CD4-positive, alpha-beta memory T cell (primary cell): ENCODE results near the gene POMP. TPM values are rescaled to one million over a fixed set of nuclear protein-coding genes. Genes with fewer than 3 reads are reported as not detected.
"Not testable (repeated sequence)": the region's sequence is repeated elsewhere in the genome, so short reads cannot be mapped to it uniquely, and the experiment has no call there.

Experiments used
- CTCF ChIA-PET: fragments of 350-600 bp; sonication (Branson Sonifier 250); formaldehyde crosslinking; loops from one replicate; lab custom pipeline; 2021; ENCODE audit warnings: inconsistent platforms; ENCODE audit not compliant: partially characterized antibody; lab: Charles Lee
- POLR2A ChIA-PET: fragments of 350-600 bp; sonication (Branson Sonifier 250); formaldehyde crosslinking; loops from one replicate; lab custom pipeline; 2021; ENCODE audit not compliant: partially characterized antibody; lab: Charles Lee
- DNase-seq, 5 donors: peaks; one replicate each; pipeline versions ENCODE4 v3.0.0 to v3.0.0-alpha.2; 2020 to 2022; ENCODE audit warnings: mixed read lengths in 1 of 5
- H3K27ac ChIP-seq: one replicate; pipeline ENCODE4 v1.7.0; 2013; ENCODE audit warnings: low read depth, low read length
- H3K27me3 ChIP-seq: 2 replicates; pipeline ENCODE4 v1.7.0; 2013; ENCODE audit warnings: mild to moderate bottlenecking, low read length, moderate library complexity; ENCODE audit not compliant: insufficient read depth
- H3K36me3 ChIP-seq: 2 replicates; pipeline ENCODE4 v1.7.0; 2013; ENCODE audit warnings: mild to moderate bottlenecking, low read length, moderate library complexity; ENCODE audit not compliant: insufficient read depth
- H3K4me1 ChIP-seq: 2 replicates; pipeline ENCODE4 v1.7.0; 2013; ENCODE audit warnings: mild to moderate bottlenecking, low read length, moderate library complexity; ENCODE audit not compliant: insufficient read depth
- H3K4me3 ChIP-seq, 2 donors: one replicate each; pipeline ENCODE4 v1.7.0; 2013; ENCODE audit warnings: low read length in 2 of 2, mild to moderate bottlenecking in 1 of 2
- H3K9me3 ChIP-seq, 2 donors: one replicate each; pipeline ENCODE4 v1.7.0; 2013; ENCODE audit warnings: low read length in 2 of 2, control low read depth in 1 of 2; ENCODE audit not compliant: control insufficient read depth in 1 of 2
- H3K27ac Mint-ChIP-seq, 7 donors: one replicate each; pipeline ENCODE4 v1.8.0; 2020 to 2021; ENCODE audit warnings: mixed read lengths in 7 of 7, mild to moderate bottlenecking in 6 of 7, inconsistent platforms in 3 of 7, moderate library complexity in 3 of 7
- H3K27me3 Mint-ChIP-seq, 2 donors: one replicate each; pipeline ENCODE4 v1.8.0; 2020 to 2021; ENCODE audit warnings: mixed read lengths in 2 of 2
- H3K36me3 Mint-ChIP-seq, 2 donors: one replicate each; pipeline ENCODE4 v1.8.0; 2020 to 2021; ENCODE audit warnings: mixed read lengths in 2 of 2, inconsistent platforms in 1 of 2, mild to moderate bottlenecking in 1 of 2
- H3K4me1 Mint-ChIP-seq, 4 donors: one replicate each; pipeline ENCODE4 v1.8.0; 2020 to 2021; ENCODE audit warnings: mixed read lengths in 4 of 4, mild to moderate bottlenecking in 1 of 4
- H3K4me3 Mint-ChIP-seq, 8 donors: one replicate each; pipeline ENCODE4 v1.8.0; 2020 to 2021; ENCODE audit warnings: mixed read lengths in 8 of 8, mild to moderate bottlenecking in 7 of 8, moderate library complexity in 6 of 8, inconsistent platforms in 3 of 8
- H3K9me3 Mint-ChIP-seq, 8 donors: one replicate each; pipeline ENCODE4 v1.8.0; 2020 to 2021; ENCODE audit warnings: mixed read lengths in 8 of 8, mild to moderate bottlenecking in 5 of 8, inconsistent platforms in 3 of 8, moderate library complexity in 1 of 8
- intact Hi-C: fragments of 100-400 bp; cut with micrococcal nuclease; formaldehyde crosslinking; loops from one replicate; pipeline ENCODE4 v1.15.1; 2023
- polyA plus RNA-seq, 2 donors: library from polyadenylated mRNA; unstranded; fragments of 300-500 nt; fragmentation: Illumina TruSeq; gene quantifications; one replicate each; pipeline ENCODE4 v1.2.3, GENCODE V29; 2021
- total RNA-seq, 2 experiments: library from RNA; stranded (reverse); gene quantifications; one replicate each; pipeline ENCODE4 v1.2.3, GENCODE V29; 2021

The POMP gene
- total and polyA plus RNA-seq, 4 experiments from 2014 or later: 23.0 to 109 (median 56.1) TPM

DNA sequence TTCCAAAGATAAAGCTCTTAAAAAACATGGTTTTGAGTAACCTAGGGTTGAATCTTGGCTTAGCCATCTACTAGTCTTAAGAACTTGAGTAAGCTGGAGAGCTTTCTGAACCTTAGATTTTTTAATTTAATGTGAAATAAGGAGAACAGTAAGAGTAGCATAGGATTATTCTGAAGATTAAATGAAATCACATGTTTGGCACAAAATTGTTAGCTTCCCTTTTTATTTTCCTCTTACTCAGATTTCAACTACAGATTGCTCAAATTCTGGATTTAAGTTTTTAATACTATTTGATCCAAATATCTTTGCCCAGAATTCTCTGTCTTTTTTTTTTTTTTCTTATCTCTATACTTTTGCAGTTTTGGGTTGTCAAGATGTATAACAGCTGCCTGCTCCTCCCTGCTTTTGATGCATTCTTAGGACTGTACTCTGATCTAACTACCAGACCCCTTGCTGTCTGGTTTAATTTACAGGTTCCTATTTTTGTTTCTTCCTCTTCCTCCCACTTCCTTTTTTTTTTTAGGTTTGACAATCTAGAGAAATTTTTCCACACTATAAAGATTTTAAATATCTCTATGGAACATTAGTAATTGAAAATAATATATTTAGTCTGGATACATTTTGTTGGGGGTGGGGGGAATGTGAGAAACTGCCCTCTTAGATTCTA lies 12.3 kb downstream of the POMP start:
- no peak overlapping the region for H3K4me3 Mint-ChIP-seq
- no peaks in the 10 kb centered on the region for H3K27me3 Mint-ChIP-seq
- Histone ChIP-seq H3K4me3 (no peak overlapping the region), H3K36me3 (peaks cover 78% of the 10 kb centered on the region), H3K27me3 (no peaks in the 10 kb centered on the region), H3K4me1 (no peaks in the 10 kb centered on the region), H3K9me3 (no peaks in the 10 kb centered on the region), H3K27ac (no peak overlapping the region)
- peaks cover 4 to 9% (median 7%) of the 10 kb centered on the region in 4 donors for H3K4me1 Mint-ChIP-seq
- H3K27ac Mint-ChIP-seq: peak overlapping the region in 5 of 7 donors; percentile 22 to 90 (median 77)
- ChIA-PET POLR2A (interaction anchor here (2.6 kb wide), 1 partner anchor 13 kb away, joined by 20 read pairs; the partner anchor contains the start of gene POMP), CTCF (interaction anchor here (0.8 to 1.2 kb wide), 2 partner anchors 12 to 124 kb away, joined by 3 read pairs; partner anchors contain the start of gene POMP)
- H3K36me3 Mint-ChIP-seq: peaks cover 60 to 89% of the 10 kb centered on the region in 2 donors
- DNase-seq: no peak
- H3K9me3 Mint-ChIP-seq: no peaks in the 10 kb centered on the region
- intact Hi-C loops: no loop called here

DNA sequence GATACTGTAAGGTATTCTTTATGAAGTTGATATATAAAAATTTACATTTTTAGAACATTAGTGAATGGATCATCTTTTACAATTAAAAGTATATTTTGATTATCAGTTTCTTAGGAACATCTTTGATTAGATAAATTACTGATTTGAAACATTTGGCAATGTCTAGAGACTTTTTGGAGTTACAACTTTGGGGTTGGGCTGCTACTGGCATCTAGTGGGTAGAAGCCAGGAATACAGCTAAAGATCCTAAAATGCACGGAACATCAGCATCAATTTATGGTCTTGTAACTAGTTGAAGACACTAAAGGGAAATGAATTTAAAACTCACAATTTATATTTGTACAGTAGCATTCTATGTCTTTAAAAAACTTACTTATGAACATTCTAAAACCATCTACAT lies 19.9 kb downstream of the POMP start:
- Mint-ChIP-seq H3K27me3 (no peaks in the 10 kb centered on the region), H3K36me3 (peaks cover 21 to 48% of the 10 kb centered on the region in 2 donors), H3K4me1 (peaks cover 0 to 5% (median 1%) of the 10 kb centered on the region in 4 donors), H3K4me3 (no peak overlapping the region), H3K27ac (no peak overlapping the region), H3K9me3 (no peaks in the 10 kb centered on the region)
- no peaks in the 10 kb centered on the region for H3K27me3 ChIP-seq
- ChIA-PET POLR2A (no interaction called here), CTCF (interaction anchor here (1.3 to 1.7 kb wide), 2 partner anchors 118 to 119 kb away, joined by 4 read pairs; no protein-coding TSS in a partner anchor)
- H3K36me3 ChIP-seq: peaks cover 42% of the 10 kb centered on the region
- DNase-seq: no peak
- H3K4me1 ChIP-seq: no peaks in the 10 kb centered on the region
- no peak overlapping the region for H3K4me3 ChIP-seq
- no peaks in the 10 kb centered on the region for H3K9me3 ChIP-seq
- intact Hi-C loops: loop anchor here (1.0 kb wide), 1 partner anchor 117 kb away; no protein-coding TSS in a partner anchor
- H3K27ac ChIP-seq: no peak overlapping the region

DNA sequence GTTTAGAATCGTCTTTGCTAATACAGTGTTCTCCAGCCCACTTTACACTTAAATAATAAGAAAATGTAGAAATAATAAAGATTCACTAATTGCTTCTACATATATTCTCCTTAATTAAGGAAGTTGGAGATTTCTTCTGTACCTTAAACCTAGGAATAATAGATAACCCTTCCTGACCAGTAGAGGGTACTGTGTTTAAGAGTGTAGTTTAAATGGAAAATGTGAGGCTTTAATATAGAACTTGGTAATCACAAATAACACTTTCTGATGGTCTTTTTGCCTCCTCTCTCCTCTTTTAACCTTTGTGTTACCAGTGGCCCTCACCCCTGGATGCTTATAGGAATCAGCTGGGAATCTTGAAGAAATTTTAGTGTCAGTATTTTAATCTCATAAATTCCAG lies 20.7 kb downstream of the POMP start:
- peak overlapping the region in 3 of 7 donors; percentile 25 to 54 (median 41) for H3K27ac Mint-ChIP-seq
- no peak overlapping the region for H3K4me3 ChIP-seq
- no peaks in the 10 kb centered on the region for H3K27me3 ChIP-seq
- no peak overlapping the region for H3K27ac ChIP-seq
- peaks cover 0 to 4% (median 1%) of the 10 kb centered on the region in 4 donors for H3K4me1 Mint-ChIP-seq
- H3K27me3 Mint-ChIP-seq: no peaks in the 10 kb centered on the region
- DNase-seq: no peak
- CTCF ChIA-PET: interaction anchor here (0.9 to 1.7 kb wide), 2 partner anchors 18 to 117 kb away, joined by 3 to 4 read pairs; no protein-coding TSS in a partner anchor
- peaks cover 17 to 40% of the 10 kb centered on the region in 2 donors for H3K36me3 Mint-ChIP-seq
- no peak overlapping the region for H3K4me3 Mint-ChIP-seq
- POLR2A ChIA-PET: no interaction called here
- no peaks in the 10 kb centered on the region for H3K9me3 ChIP-seq
- peaks cover 33% of the 10 kb centered on the region for H3K36me3 ChIP-seq
- no peaks in the 10 kb centered on the region for H3K9me3 Mint-ChIP-seq
- intact Hi-C loops: loop anchor here (1.0 kb wide), 1 partner anchor 117 kb away; no protein-coding TSS in a partner anchor
- H3K4me1 ChIP-seq: no peaks in the 10 kb centered on the region

DNA sequence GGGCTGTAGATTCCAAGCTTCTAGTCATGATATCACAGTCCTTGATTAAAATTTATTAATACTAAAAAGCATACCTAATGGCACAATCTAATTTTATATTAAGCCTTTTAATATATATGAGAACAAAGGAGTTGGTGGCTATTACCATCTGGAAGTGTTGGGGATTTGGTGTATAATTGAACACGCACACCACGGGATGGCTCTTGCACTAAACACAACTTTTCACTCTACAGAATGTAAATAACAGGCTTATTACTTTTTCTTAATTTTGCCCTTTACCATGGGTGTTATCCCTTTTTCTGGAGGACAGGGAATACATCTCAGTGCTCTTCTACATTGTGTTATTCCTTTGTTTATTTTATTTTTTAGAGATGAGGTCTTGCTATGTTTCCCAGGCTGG lies 21.6 kb downstream of the POMP start:
- Mint-ChIP-seq H3K36me3 (peaks cover 13 to 34% of the 10 kb centered on the region in 2 donors), H3K27me3 (no peaks in the 10 kb centered on the region), H3K4me3 (no peak overlapping the region), H3K4me1 (peaks cover 0 to 2% (median under 1%) of the 10 kb centered on the region in 4 donors), H3K27ac (peak overlapping the region in 1 of 7 donors; percentile 32), H3K9me3 (no peaks in the 10 kb centered on the region)
- peaks cover 28% of the 10 kb centered on the region for H3K36me3 ChIP-seq
- no peaks in the 10 kb centered on the region for H3K4me1 ChIP-seq
- no peaks in the 10 kb centered on the region for H3K27me3 ChIP-seq
- no peak overlapping the region for H3K4me3 ChIP-seq
- DNase-seq: no peak
- no peaks in the 10 kb centered on the region for H3K9me3 ChIP-seq
- H3K27ac ChIP-seq: no peak overlapping the region
- ChIA-PET CTCF (interaction anchor here (0.9 to 1.7 kb wide), 2 partner anchors 17 to 116 kb away, joined by 3 to 4 read pairs; no protein-coding TSS in a partner anchor), POLR2A (no interaction called here)
- intact Hi-C loops: no loop called here

DNA sequence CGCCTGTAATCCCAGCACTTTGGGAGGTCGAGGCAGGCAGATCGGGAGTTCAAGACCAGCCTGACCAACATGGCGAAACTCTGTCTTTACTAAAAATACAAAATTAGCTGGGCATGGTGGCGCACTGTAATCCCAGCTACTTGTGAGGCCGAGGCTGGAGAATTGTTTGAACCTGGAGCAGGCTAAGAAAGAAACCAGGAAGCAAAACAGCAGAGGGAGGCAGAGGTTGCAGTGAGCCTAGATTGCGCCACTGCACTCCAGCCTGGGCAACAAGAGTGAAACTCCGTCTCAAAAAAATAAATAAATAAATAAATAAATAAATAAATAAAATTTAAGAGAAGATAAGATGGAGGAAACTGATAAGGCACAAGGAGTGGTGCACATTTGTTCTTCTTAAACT lies 24.2 kb downstream of the POMP start:
- H3K9me3 Mint-ChIP-seq, H3K27ac Mint-ChIP-seq, H3K27me3 Mint-ChIP-seq, CTCF ChIA-PET, H3K9me3 ChIP-seq, H3K27ac ChIP-seq, H3K4me1 Mint-ChIP-seq, DNase-seq, H3K4me3 Mint-ChIP-seq, H3K4me1 ChIP-seq, POLR2A ChIA-PET, intact Hi-C loops, H3K4me3 ChIP-seq, H3K27me3 ChIP-seq: not testable (repeated sequence)
- H3K36me3 Mint-ChIP-seq: peaks cover under 1 to 13% of the 10 kb centered on the region in 2 donors
- H3K36me3 ChIP-seq: peaks cover 13% of the 10 kb centered on the region

DNA sequence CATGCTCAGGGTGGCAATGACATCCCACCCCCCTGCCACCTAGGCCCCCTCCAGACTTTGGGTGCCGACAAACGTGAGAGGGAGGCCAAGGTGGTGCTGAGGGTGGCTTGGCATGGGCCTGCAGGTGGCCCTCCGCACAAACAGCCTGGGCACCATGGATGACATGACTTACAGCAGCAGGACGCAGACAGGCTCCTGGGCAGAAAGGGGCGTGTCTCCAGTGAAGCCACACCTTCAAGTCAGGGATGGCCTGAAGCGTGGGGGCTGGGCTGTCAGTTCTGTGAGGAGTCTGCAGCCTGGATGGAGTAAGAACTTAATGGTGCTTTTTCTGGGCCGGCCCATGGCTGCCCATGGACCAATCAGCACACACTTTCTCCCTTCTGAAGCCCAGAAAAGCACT lies 25.3 kb downstream of the POMP start:
- Mint-ChIP-seq H3K9me3 (peaks cover 0 to 17% (median 12%) of the 10 kb centered on the region in 8 donors), H3K36me3 (peaks cover 0 to 6% of the 10 kb centered on the region in 2 donors), H3K4me1 (no peaks in the 10 kb centered on the region), H3K27ac (no peak overlapping the region), H3K27me3 (no peaks in the 10 kb centered on the region), H3K4me3 (no peak overlapping the region)
- DNase-seq: no peak
- intact Hi-C loops: no loop called here
- no peak overlapping the region for H3K27ac ChIP-seq
- H3K4me3 ChIP-seq: no peak overlapping the region
- no peaks in the 10 kb centered on the region for H3K9me3 ChIP-seq
- no peaks in the 10 kb centered on the region for H3K27me3 ChIP-seq
- POLR2A ChIA-PET: no interaction called here
- H3K36me3 ChIP-seq: peaks cover 4% of the 10 kb centered on the region
- no peaks in the 10 kb centered on the region for H3K4me1 ChIP-seq
- CTCF ChIA-PET: no interaction called here

DNA sequence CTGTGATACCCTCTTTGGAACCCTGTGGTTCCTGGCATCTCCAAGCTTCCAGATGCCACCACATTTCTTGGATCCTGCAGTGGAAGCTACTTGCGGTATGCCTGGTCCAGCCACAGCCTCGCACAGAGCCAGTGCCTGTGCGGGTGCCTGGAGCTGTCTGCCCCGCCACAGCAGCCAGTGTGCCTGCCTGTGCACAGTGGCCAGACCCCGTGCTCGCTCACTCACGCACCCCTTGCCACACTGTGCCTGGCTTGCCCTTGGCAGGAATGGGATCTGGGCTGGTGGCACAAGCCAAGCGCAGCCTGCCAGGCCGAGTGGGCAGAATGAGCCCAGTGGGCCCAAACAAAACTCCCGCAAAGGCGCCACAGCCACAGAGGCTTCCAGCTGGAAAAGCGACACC lies 26.2 kb downstream of the POMP start:
- Mint-ChIP-seq H3K4me3 (no peak overlapping the region), H3K36me3 (no peaks in the 10 kb centered on the region), H3K27me3 (no peaks in the 10 kb centered on the region), H3K27ac (no peak overlapping the region), H3K4me1 (no peaks in the 10 kb centered on the region), H3K9me3 (peaks cover 0 to 25% (median 20%) of the 10 kb centered on the region in 8 donors)
- Histone ChIP-seq H3K36me3 (no peaks in the 10 kb centered on the region), H3K9me3 (no peaks in the 10 kb centered on the region), H3K4me1 (no peaks in the 10 kb centered on the region), H3K4me3 (no peak overlapping the region), H3K27me3 (no peaks in the 10 kb centered on the region), H3K27ac (no peak overlapping the region)
- DNase-seq: no peak
- ChIA-PET CTCF (no interaction called here), POLR2A (no interaction called here)
- intact Hi-C loops: no loop called here
